K562 (cell line): ENCODE measurements around the gene TMEM217. TPM values are rescaled to one million over a fixed set of nuclear protein-coding genes. Genes with fewer than 3 reads are reported as not detected.
A peak's percentile ranks its signal among the peaks of the same experiment; 100 is the strongest.

ENCODE experiments used
- BACH1 ChIP-seq: fragments of 200-800 bp; sonication (Bioruptor generic); IDR thresholded peaks from 2 replicates; pipeline ENCODE4 v1.6.1; 2016; ENCODE audit warnings: missing genetic modification characterization, missing compliant biosample characterization
- CBX8 ChIP-seq: fragments of 200-600 bp; sonication (generic); IDR thresholded peaks from 2 replicates; pipeline ENCODE4 v1.6.1; 2012; ENCODE audit warnings: borderline replicate concordance, mixed run types, low read depth, mild to moderate bottlenecking, moderate library complexity, mixed read lengths, low read length, control low read depth, inconsistent platforms; ENCODE audit not compliant: poor library complexity, severe bottlenecking; ENCODE audit errors: extremely low read depth
- CTCF ChIP-seq, 3 experiments: IDR thresholded peaks in 2 of 3; conservative IDR thresholded peaks in 1 of 3; 2 replicates each; pipeline ENCODE4 v1.5.1; 2011 to 2012; ENCODE audit warnings: low read length in 3 of 3, mild to moderate bottlenecking in 3 of 3, control low read depth in 2 of 3, improper control_type of control experiment in 1 of 3, inconsistent platforms in 1 of 3, low read depth in 1 of 3, mixed read lengths in 1 of 3, moderate library complexity in 1 of 3; ENCODE audit not compliant: insufficient read depth in 2 of 3
- L3MBTL2 ChIP-seq: fragments of 450-650 bp; IDR thresholded peaks from 2 replicates; pipeline ENCODE4 v1.6.1; 2016; ENCODE audit warnings: mild to moderate bottlenecking, moderate library complexity
- MEIS2 ChIP-seq: fragments of 450-650 bp; IDR thresholded peaks from 2 replicates; pipeline ENCODE4 v1.6.1; 2014; ENCODE audit warnings: mild to moderate bottlenecking; ENCODE audit not compliant: partially characterized antibody
- RAD51 ChIP-seq: fragments of 450-650 bp; IDR thresholded peaks from 2 replicates; pipeline ENCODE4 v1.7.1; 2016; ENCODE audit warnings: low read depth, mild to moderate bottlenecking, borderline replicate concordance
- SIX5 ChIP-seq, 2 experiments: IDR thresholded peaks; 2 replicates each; pipeline ENCODE4 v1.6.1; 2011; ENCODE audit warnings: low read length in 2 of 2, borderline replicate concordance in 1 of 2, low read depth in 1 of 2, mild to moderate bottlenecking in 1 of 2, moderate library complexity in 1 of 2; ENCODE audit not compliant: insufficient read depth in 1 of 2
- SMAD4 ChIP-seq: fragments of 250-450 bp; sonication (Bioruptor Pico); conservative IDR thresholded peaks from 2 replicates; pipeline ENCODE4 v1.8.0; 2021; ENCODE audit warnings: inconsistent platforms, mild to moderate bottlenecking, moderate library complexity
- SRF ChIP-seq, 2 experiments: fragments of 250-450, 450-650 bp in 1 of 2; sonication (Bioruptor Pico) in 1 of 2; sonication (generic) in 1 of 2; formaldehyde crosslinking; IDR thresholded peaks; 2 replicates each; pipeline versions ENCODE4 v1.5.0 to v1.5.1; 2020 to 2022; ENCODE audit warnings: mild to moderate bottlenecking in 1 of 2, missing genetic modification reagents in 1 of 2
- SRSF3 ChIP-seq: fragments of 200-400 bp; formaldehyde crosslinking; IDR thresholded peaks from 2 replicates; pipeline ENCODE4 v1.6.1; 2016; ENCODE audit warnings: mild to moderate bottlenecking, low read length, moderate library complexity; ENCODE audit not compliant: insufficient read depth
- ZFP1 ChIP-seq: fragments of 450-650 bp; formaldehyde crosslinking; IDR thresholded peaks from 2 replicates; pipeline ENCODE4 v1.4.0; 2020; ENCODE audit warnings: mild to moderate bottlenecking, mixed read lengths
- ZNF146 ChIP-seq: IDR thresholded peaks from one replicate; pipeline ENCODE4 v1.6.1; 2018; ENCODE audit warnings: missing compliant biosample characterization; ENCODE audit not compliant: unreplicated experiment
- ZNF174 ChIP-seq: fragments of 250-450 bp; sonication (Bioruptor Pico); IDR thresholded peaks from 2 replicates; pipeline ENCODE4 v1.4.0; 2020; ENCODE audit warnings: mild to moderate bottlenecking
- ZNF408 ChIP-seq: fragments of 250-450 bp; sonication (Bioruptor Pico); IDR thresholded peaks from 2 replicates; pipeline ENCODE4 v1.4.0; 2020; ENCODE audit warnings: low read depth, mild to moderate bottlenecking, moderate library complexity
- ZNF41 ChIP-seq: fragments of 250-450 bp; sonication (Bioruptor Pico); conservative IDR thresholded peaks from 2 replicates; pipeline ENCODE4 v1.4.0; 2020; ENCODE audit warnings: mild to moderate bottlenecking
- polyA plus RNA-seq, 8 experiments: library from polyadenylated mRNA; depleted of rRNA in 4 of 8; stranded (reverse) in 5 of 8; unstranded in 3 of 8; fragments of >200 nt; fragmentation: Nextera tagmentation in 2 of 8; fragmentation: Illumina TruSeq in 1 of 8; extraction: Ambion mirVana in 2 of 8; extraction: Trizol in 1 of 8; gene quantifications; 2 replicates each; pipeline versions ENCODE4 v1.2.1 to v1.2.3, GENCODE V29; 2011 to 2014; ENCODE audit warnings: inconsistent platforms in 1 of 8, missing spikeins in 1 of 8
- total RNA-seq, 7 experiments: library from RNA; depleted of rRNA in 6 of 7; stranded (reverse); fragments of >200 nt in 6 of 7; fragmentation: Illumina TruSeq in 2 of 7; extraction: Trizol in 2 of 7; gene quantifications; 2 replicates each; pipeline versions ENCODE4 v1.2.1 to v1.2.3, GENCODE V29; 2011 to 2021; ENCODE audit warnings: low replicate concordance in 1 of 7
- TF ChIP-seq, protein P1 (sequence below): fragments of 450-650 bp; formaldehyde crosslinking; IDR thresholded peaks from 2 replicates; pipeline ENCODE4 v1.4.0; 2020; ENCODE audit warnings: mild to moderate bottlenecking, moderate library complexity

The TMEM217 gene
- total and polyA plus RNA-seq, 9 of the 15 experiments (the other 6 are each of a cell fraction or from before 2014, with no cell fraction given), result 1.3 to 8.0 (median 1.9) TPM

DNA sequence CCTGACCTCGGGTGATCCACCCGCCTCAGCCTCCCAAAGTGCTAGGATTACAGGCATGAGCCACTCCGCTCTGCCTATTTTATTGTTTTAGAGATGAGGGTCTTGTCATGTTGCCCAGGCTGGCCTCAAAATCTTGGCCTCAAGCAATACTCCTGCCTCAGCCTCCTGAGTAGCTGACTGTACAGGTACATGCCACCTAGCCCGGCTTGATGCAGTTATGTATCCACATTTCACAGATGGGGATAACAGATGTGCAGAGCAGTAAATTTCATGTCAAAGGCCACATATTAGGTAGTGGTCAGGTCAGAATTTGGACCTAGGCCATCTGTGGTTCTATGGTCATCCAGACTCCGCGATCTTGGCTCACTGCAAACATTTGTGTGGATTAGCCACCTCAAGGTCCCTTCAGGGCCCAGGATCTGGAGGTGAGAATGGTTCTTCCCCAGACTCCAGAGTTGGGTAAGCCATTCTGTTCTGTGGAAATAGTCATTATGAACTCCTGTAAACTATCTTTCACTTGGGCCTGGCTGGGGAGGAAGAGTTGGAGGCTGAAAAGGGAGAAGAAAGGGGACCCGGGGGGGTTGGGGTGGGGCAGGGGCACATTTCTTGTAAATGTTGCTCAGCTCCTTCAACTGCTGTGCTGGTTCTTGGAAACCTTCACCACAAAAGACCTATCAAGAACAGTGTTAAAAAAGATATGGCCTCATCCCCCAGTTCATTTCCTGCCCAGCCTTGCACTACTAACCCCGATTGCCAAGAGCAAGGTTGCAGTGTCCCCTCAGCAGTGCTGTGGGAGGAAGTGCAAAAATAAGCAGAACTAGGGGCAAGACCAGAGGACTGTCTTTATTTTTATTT is 75.0 kb downstream of the TMEM217 start (continued):
- peak; percentile 95 for TF ChIP-seq SMAD4 (CRISPR knock-in tag)
- 0 out of 2 replicates have a peak, but pooled peaks have one; percentile 13 for TF ChIP-seq ZFP1 (CRISPR knock-in tag)
- peak; percentile 83 for TF ChIP-seq BACH1
- TF ChIP-seq ZNF408 (CRISPR knock-in tag), result no peak
- 0 out of 2 replicates have a peak, but pooled peaks have one; percentile 46 for TF ChIP-seq RAD51
- TF ChIP-seq SRSF3, result no peak
- no peak for TF ChIP-seq SRF (CRISPR knock-in tag; IDR thresholded peaks at IDR 0.05)
- TF ChIP-seq L3MBTL2, result peak; percentile 75
- TF ChIP-seq, protein P1, sequence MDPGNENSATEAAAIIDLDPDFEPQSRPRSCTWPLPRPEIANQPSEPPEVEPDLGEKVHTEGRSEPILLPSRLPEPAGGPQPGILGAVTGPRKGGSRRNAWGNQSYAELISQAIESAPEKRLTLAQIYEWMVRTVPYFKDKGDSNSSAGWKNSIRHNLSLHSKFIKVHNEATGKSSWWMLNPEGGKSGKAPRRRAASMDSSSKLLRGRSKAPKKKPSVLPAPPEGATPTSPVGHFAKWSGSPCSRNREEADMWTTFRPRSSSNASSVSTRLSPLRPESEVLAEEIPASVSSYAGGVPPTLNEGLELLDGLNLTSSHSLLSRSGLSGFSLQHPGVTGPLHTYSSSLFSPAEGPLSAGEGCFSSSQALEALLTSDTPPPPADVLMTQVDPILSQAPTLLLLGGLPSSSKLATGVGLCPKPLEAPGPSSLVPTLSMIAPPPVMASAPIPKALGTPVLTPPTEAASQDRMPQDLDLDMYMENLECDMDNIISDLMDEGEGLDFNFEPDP (CRISPR knock-in tag), result no peak
- no peak for TF ChIP-seq CBX8
- TF ChIP-seq SIX5 (IDR thresholded peaks at IDR 0.05; ENCODE audit: borderline replicate concordance in 1 of 2, insufficient read depth in 1 of 2, low read depth in 1 of 2, low read length in 2 of 2), result no peak; a peak in 1 of 4 replicates
- TF ChIP-seq MEIS2, result peak; percentile 88
- no peak for TF ChIP-seq CTCF (IDR thresholded peaks at IDR 0.05 in 2 of 3, conservative IDR thresholded peaks at IDR 0.05 in 1 of 3; ENCODE audit: insufficient read depth in 2 of 3, low read depth in 1 of 3, low read length in 3 of 3)
- no peak; the same call in 1 of the 2 replicates for TF ChIP-seq ZNF41 (CRISPR knock-in tag)
- no peak for TF ChIP-seq ZNF174 (CRISPR knock-in tag)
- TF ChIP-seq ZNF146 (CRISPR knock-in tag), result no peak
